ENCODE data around the gene HOXC9.

HOXC9 gene

DNA sequence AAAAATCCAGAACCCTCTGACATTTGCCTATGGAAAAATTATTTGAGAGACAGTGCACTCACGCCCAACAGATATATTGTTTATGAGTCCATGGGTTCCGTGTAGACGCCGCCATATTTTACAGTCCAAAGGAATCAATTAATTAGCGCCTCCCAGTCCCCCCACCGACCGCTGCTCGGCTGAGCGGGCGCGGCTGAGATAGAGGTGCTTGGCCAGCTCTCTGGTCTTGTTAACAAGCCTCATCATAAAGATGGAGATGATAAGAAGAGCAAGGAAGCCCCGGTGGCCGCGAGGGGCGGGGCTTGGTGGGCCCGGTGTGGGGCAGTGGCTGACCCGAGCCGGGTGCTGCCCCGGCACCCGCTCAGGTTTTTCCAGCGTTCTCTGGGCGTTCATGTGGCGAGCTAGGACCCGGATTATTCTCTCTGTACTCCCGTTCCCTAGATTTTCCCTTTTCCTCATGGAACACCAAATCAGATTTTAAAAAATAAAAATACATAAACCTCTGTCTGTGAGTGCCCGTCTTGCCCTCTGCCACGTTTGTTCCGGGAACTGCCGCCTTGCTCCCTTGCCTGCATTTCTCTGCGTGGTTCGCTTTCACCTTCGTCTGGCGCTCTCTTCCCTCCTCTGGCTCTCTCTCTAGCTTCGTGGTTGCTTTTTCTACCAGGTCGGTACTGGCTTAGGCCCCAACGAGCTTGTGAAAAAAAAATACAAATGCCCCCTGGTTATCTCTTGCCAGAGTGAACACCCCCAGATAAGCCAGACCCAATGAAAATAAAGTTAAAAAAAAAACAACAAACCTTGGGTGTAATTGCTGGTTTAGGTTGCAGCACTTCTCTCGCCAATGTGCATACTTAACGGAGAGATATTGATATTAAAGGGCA, 36.3 kb upstream of the HOXC9 start:
- no peak for DNase-seq

DNA sequence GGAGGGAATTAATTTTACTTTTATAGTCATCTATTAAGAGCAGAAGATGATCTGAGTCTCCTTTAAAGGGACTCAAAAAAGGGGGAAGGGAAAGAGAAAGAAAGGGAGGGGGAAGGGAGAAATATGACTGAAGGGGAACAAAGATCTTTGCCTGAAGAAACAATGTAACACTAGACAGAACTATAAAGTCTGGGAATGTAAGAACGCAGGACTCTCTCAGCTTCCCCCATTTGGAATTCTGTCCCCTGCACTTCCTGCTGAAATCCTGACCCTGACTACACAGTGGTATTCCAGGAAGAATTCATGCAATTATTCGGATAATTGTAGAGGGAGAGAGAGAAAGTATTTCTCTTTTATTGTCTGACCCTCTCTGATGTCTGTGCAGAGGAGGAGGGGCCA, 35.6 kb upstream of the HOXC9 start:
- no peak for DNase-seq

DNA sequence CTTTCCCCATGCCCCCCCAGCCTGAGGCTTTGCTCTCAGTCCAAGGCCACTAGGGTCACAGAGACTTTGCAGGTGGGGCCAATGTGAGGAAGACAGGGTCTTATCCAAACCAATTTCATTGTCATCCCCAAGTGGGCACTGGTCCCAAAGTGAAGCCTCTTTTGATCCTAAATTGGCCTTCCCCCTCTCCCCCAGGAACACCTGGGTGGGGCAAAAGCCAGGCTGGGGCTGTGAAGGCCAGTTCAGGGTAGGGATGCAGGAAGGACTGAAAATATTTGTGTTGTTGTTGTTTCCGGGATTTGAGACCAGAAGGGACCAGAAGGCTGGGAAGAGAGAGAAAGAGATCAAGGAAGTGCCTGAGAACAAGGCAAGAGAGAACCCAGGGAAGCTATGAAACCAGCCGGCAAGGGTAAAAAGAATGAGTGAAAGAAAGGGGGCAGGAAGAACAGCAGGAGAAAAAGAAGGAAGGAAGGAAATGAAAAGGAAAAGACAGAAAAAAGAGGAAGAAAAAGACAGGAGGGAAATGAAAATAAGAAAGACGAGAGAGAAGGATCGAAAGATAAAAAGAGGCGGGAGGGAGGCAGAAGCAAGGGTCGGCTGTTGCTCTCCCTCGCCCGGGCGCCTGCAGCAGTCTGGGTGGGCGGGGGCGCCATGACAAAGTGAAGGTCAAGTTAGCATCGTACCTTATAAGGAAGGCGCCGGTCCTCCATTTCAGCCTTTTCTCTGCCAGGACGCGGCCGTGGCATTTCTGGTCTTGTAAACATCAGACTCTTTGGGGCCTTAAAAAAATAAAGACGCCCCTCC, 34.5 kb upstream of the HOXC9 start:
- no peak for DNase-seq

DNA sequence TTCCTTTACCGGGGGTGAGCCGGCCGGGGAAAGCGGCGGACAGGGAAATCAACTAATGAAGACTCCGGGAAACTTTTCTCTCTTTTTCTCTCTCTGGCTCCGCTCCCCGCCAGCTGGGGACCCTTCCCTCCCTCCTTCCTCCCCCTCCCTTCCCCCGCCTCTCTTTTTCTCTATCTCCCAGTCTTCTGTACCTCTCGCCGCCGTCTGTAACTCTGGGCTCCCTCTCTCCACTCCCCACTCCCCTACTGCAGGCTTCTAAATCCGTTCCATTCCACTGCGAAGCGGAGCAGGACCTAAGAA, 33.9 kb upstream of the HOXC9 start:
- no peak for DNase-seq

DNA sequence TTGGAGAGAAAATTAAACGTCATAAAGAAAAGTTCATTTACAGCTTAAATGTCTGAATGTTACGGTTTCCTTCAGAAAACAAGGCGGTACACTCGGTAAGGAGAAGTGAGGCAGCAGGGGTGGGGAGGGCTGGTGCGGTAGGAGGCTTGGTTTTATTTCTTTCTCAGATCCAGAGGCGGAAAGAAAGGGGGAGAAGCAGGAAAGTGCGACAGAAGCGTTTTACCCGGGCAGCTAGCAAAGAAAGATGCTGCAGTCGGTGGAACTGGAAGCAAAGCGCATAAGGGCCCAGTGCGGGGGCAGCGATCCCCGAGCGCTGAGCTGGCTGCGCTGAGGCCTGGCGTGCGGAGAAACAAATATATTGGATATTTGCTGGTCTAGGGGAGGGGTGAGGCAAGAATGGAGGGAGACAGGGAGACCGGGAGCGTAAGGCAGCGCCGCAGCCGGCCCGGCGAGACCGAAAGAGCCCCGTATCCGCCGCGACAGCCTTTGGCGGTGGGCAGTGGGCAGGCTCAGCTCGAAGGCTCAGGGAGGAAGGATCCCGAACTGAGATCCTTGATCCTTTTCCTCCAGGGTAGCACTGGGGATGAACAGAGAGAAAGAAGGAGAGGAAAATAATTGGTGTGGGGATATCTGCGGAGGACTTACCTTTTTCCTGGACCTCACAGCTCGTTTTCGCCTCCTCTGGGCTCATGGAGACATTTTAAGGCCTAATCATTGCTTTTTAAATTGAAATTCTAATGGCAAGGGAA, 33.4 kb upstream of the HOXC9 start:
- no peak for DNase-seq

DNA sequence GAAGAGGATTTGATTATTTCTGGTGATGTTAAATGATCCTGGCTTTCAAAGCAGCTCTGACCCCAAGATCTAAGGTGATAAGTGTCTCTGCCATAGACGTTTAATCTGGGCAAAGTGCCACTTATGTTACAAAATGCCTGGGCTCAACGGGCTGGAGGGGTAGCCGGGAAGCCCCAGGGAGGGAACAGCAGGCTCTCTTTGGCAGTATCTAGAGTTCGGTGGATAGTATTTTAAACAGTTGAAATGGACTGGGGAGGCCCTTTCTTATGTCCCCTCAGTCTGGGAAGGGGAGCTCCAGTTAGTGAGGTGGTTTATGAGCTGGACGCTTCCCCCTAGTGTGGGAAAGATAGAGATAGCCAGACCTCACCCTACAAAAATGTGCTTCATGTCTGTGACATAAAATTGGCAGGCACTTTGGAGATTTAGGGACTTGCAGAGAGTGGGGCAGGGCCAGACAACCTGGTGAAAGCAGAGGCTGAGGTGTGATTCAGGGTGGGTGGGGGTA, 32.5 kb upstream of the HOXC9 start:
- no peak for DNase-seq

DNA sequence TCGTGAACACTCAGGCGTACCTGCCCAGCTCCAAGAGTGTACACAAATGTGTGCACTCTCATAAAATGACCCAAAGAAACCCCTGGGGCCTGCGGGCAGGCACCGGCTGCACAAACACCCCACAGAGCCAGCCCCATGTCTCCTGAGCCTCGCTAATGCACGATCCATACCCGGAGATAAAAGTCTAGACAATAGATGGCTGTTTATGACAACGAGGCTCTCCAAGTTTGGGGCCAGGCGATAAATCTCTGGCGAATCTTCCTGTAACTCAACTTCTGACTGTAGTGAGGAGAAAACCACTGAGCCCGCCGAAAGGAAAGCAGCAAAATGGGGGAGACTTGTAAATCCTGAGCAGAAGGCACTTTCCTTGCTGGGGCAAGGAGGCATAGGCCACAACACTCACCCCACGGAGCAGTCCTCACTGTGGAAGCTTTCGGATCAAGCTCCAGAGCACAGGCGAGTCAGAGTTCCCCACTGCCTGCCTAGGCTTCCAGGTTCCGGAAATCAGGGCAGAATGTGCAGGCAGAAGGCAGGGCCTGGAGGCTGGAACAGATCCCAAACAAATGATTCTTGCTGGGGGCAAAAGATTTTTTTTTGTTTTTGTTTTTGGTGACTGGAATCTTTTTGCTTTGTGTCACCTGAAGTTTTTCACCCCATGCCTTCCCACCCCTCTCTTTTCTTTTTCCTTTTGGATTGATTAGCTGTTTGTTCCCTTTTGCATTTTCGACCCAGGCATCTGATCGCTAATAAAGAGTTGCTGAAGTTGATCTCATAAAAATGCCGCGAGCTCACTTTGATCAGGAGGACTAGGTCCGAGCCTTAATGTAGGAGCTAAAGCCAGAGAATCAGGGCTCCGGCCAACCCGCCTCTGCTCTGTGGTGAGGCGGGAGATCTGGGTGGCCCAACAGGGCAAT, 31.5 kb upstream of the HOXC9 start:
- no peak for DNase-seq

DNA sequence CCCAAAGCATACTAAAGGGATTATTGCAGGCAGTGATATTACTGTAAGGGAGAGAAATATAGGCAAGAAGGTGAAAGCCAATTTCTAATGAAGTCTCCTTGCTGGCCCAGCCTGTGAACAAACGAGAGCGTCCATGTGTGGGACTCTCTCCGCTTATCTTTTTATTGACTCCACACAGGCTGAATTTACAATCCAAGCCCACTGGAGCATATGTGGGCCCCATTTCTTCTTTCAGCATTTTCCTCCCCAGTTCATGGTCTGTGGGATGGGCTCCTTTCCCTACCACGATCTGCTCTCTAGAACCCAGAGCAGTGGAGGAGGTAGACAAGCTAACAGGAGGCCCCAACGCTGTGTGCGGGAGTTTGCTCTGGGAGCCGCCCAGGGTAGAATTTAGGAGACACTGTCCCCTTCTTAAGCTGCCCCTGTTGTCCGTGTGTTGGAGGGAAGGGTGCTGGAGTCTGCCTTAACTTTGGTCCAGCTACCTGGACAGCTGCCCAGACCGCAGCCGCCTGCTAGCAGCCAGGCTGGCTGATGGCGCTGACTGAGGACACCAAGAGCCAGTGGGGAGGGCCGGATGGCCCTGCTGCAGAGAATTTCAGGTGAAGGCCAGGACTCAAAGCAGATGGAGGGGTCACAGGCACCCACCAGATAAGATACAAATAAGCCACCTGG, 30.2 kb upstream of the HOXC9 start:
- DNase-seq = no peak

DNA sequence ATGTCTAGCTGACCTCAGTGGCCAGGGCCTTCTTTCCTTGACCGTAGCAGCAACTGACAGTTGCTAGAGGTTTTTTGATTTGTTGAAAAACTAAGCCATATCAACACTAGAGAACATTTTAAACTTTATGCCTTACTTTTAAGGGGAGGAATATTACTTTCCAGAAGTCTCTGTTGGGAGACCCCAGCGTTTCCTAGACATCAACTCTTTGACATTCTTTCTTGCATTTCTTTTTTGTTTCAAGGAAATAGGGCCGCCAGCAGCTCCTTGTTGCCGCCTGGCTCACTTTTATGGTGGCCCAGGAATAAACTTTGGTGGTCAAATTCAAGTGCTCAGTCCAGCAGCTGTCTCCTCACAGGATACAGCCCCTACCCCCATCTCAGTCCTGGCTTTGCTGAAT, 29.5 kb upstream of the HOXC9 start:
- no peak for DNase-seq

DNA sequence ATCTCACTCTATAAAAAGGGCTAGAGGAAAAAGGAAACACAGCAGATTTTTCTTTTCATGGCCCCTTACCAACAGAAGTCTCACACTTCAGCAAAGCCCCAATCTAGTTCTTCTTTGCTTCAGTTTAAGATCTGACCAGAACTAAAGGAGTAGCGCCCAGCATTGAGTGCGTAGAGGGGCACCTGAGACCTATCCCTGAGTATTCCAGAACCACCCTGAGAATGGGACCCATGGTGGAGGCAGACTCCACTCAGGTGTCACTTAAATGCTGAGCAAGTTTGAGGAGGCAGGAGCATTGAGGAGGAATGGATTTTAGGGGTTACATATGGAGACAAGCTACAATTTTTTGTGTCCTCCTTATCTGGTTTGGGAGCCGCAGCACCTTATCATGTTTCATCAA, 28.8 kb upstream of the HOXC9 start:
- no peak for DNase-seq

DNA sequence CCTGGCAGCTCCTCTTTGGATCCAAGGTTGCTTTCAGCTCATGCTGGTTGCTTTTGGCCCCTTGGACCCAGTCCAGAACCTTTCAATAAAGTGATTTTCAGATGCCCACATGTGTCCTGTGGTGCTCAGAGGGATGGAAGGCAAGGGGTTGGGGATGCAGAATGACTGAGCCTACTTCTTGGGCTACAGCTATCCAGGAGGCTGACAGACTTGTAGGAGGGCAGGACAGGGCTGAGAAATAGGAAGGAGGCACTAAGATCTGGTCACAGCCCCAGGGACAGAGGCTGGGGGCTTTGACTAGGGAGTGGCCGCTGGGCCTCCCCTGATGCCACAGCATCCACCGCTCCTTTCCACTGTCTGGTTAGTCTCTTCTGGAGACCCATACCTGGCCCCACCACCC, 28.3 kb upstream of the HOXC9 start:
- DNase-seq = no peak

DNA sequence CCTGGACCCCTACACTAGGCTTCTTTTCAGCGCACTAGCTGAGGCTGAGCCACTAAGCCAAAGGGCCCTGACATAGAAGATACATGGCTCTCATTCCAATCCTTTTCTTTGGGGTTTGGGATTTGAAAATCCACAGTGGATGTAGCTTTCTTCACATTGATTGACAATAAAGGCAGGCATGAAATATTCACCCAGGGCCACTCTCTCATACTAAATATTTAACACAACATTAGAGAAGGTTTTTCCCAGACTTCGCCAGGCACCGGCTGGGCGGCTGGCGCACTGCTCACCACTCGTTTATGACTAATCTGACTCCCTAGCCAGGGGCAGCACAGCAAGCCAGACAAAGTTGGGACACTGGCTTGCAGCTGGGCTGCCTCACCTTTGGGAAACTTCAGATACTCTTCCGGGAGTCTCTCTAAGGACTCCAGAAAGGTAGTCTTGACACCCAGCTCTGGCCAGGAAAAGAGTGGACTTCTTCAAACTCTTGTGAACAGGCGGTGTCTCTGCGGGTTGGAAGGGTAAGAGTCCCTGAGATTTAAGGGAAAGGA, 27.7 kb upstream of the HOXC9 start:
- DNase-seq = no peak

DNA sequence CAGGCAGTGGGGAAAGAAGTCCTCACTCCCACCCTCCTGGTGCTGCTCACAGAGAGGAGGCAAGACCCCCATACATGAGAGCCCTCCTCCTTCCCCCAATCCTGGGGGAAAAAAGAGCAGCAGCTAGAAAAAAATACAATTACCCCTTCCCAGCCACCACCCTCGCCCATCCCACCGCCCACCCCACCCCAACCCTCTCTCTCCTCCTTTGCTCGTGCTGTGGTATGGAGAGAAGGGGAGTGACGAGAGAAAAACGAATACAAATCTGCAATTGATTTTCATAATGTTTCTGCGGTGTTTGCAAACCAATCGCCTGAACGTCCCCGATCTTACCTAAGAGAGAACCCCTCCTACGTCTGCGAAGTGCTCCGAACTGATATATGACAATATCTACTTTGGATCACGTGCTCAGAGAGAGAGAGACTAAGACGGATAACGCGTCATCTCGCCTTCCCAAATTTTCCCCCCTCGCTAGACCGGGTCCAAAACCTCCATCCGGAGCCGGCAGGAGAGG, 27.2 kb upstream of the HOXC9 start, which contains the start of gene HOXC11:
TSS of gene HOXC11 (plus strand) at position 405 of the 514 bp plus-strand sequence. CDS start 116 bp downstream, outside the sequence.
- DNase-seq = no peak

DNA sequence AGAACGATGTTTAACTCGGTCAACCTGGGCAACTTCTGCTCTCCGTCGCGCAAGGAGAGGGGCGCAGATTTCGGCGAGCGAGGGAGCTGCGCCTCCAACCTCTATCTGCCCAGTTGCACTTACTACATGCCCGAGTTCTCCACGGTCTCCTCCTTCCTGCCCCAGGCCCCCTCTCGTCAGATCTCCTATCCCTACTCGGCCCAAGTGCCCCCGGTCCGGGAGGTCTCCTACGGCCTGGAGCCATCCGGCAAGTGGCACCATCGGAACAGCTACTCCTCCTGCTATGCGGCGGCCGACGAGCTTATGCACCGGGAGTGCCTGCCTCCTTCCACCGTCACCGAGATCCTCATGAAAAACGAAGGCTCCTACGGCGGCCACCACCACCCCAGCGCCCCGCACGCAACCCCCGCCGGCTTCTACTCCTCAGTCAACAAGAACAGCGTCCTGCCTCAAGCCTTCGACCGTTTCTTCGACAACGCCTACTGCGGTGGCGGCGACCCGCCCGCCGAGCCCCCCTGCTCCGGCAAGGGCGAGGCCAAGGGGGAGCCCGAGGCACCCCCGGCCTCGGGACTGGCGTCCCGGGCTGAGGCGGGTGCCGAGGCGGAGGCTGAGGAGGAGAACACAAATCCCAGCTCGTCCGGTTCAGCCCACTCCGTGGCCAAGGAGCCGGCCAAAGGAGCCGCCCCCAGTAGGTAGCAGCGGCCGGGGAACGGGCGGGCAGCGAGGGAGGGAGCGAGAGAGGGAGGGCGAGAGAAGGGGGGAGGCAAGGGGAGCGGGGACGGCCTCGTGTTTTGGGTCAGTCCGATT, 26.5 kb upstream of the HOXC9 start:
- DNase-seq = no peak

DNA sequence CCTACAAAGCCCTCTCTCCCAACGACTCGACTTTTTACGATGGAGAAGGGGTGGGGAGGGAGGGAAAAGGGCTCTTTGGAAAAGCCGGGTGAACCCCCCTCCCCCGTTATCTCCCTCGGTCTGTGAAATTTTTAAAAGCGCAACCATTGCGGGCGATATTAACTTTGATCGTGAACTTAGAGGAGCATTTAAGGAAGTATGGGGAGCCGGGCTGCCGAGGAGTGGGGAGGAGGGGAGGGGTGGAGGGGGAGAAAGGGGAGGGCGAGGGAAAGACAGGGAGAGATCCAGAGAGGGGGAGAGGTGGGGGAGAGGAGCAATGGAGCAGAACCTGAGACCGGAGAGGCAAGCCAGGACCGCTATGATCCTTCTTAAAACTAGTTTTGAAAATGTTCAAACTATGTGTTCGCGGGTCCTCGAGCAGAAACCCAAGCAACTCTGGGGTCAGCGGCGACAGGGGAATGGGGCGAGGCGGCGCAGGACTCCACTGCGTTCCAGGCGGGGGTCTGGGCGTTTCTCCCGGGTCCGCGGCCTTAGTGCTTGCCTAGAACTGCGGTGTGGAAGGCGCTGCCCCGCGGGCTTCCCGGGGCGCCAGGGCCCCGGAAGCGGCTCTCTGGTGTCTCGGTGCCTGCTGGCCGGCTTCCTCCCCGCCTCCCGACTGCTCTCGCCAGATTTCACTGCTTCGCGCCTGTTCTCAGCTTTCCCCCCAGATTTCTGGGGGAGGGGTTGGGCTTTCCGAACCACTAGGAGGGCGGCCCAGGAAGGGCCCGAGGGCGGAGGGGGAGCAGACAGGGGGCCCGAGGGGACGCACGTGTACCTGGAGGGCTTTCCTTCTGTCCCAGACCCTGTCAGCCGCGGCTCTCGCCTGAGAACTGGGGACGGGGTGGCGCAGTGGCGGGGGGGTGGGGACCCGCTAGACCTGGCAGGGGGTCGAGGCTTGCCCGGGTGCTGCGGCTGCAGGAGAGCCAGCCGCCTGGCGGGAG, 25.6 kb upstream of the HOXC9 start, which contains the start of gene HOTAIR:
TSS of gene HOTAIR (minus strand) at position 871 of the 980 bp plus-strand sequence.
- no peak for DNase-seq

DNA sequence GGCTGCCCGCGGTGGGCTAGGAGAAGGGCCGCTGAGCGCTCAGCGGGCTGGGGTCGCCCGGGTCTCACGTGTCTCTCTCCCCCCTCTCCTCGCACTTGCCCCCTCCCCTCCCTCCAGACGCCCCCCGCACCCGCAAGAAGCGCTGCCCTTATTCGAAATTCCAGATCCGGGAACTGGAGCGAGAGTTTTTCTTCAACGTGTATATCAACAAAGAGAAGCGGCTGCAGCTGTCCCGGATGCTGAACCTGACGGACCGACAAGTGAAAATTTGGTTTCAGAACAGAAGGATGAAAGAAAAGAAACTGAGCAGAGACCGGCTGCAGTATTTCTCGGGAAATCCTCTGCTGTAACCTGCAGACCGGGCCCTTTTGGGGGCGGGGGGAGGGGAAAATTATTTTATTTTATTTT, 24.9 kb upstream of the HOXC9 start:
- DNase-seq = no peak

DNA sequence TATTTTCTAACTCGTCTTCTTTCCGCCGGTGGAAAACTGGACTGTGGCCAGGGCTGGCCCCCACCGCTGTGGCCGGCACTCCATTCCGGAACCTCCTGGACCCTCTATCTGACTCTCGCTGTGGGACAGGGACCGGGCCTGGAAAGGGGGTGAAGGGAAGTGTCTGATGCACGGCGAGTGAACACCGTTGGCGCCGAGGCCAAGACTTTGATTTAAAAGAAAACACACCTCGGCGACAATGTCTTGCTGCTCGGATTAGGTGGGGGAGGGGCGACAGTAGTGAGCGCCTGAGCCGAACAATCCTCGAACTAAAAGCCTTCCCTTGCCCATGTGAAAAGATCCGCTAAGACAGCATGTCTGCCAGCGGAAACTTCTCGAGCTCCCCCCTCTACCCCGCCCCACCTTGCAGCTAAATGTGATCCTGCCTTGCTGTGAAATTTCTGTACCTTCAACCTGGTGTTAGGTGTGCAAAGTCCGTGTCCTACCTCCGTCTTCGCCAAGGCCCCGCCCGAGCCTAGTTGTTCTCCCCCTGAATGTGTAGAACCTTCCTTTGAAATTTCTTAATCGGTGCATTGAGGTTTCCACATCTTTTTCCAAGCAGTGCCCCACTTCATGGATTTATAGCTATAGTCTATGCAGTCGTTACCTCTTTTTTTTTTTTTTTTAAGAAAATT, 24.3 kb upstream of the HOXC9 start:
- DNase-seq = no peak

DNA sequence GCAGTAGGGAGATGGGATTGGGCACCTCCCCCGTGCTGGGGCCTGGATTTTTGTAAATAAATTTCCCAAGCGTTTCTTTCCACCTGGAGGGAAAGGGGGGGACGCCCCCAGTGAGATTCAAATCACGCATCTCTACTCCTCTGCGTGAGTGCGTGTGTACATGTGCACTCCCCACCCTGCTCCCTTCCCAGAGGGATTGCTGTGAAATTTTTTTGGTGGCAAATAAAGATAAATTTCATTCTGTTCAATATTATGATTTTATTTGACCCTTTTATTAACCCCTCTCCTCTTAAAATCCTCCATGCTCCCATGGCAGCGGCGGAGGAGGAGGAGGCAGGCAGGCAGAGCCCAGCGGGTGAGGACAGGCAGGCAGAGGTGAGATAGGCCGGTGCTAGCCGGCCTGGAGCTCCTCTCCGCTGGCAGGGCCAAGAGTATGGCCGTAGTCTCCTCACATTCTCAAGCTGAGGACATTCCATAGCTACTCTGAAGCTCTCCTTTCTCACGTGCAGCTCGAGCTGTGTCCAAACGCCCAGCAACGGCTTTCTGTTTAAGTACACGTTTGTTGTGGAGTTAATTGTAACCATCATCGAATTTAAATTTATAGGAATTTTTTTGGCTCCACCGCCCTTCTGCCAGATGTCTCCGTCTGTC, 23.7 kb upstream of the HOXC9 start:
- no peak for DNase-seq

Data from effector CD4-positive, alpha-beta T cell (primary cell).